ENCODE measurements around the gene CALY. TPM values are rescaled to one million over a fixed set of nuclear protein-coding genes. Genes with fewer than 3 reads are reported as not detected.
A peak's percentile ranks its signal among the peaks of the same experiment; 100 is the strongest.

The CALY gene
- polyA plus RNA-seq, 2 of the 4 experiments (the other 2 are of a cell fraction): 0.30 to 0.63 TPM

DNA sequence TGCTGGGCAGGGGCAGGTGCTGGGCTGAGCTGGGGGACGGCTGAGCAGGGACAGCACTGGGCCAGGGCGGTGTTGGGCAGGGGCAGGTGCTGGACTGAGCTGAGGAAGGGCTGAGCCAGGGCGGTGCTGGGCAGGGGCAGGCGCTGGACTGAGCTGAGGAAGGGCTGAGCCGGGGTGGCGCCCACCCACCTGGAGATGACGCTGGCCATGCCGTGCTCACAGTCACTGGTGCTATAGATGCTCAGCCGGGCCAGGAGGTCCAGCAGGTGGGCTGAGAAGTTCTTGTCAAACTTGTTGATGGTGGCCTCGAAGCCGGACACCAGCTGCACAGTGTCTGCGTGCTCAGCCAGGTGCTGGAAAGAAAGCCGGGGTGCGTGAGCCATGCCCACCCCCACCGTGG is 55.6 kb downstream of the CALY start:
- DNase-seq (ENCODE audit: low read depth in 1 of 2, low spot score in 1 of 2): no peak
- peaks cover 4% of the 10 kb centered on the region; the same call in 1 of the 3 replicates for H3K4me1 ChIP-seq
- no peak overlapping the region for H3K4me3 ChIP-seq
- WGBS (ENCODE audit: missing lambda C conversion rate): 91% methylated on average over 10 of the region's 15 CpGs
- H3K9me3 ChIP-seq: no peaks in the 10 kb centered on the region
- ATAC-seq: no peak
- no peak for TF ChIP-seq ZSCAN20 (CRISPR knock-in tag; IDR thresholded peaks at IDR 0.05)
- no peak for TF ChIP-seq RCOR1 (IDR thresholded peaks at IDR 0.05; ENCODE audit: low read depth, low read length)
- TF ChIP-seq SMC3 (IDR thresholded peaks at IDR 0.05): no peak
- TF ChIP-seq, protein P1, sequence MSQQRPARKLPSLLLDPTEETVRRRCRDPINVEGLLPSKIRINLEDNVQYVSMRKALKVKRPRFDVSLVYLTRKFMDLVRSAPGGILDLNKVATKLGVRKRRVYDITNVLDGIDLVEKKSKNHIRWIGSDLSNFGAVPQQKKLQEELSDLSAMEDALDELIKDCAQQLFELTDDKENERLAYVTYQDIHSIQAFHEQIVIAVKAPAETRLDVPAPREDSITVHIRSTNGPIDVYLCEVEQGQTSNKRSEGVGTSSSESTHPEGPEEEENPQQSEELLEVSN (IDR thresholded peaks at IDR 0.05; ENCODE audit: borderline replicate concordance, low read depth): no peak
- TF ChIP-seq ZFP36 (IDR thresholded peaks at IDR 0.05; ENCODE audit: borderline replicate concordance, partially characterized antibody): no peak
- TF ChIP-seq FOXS1 (CRISPR knock-in tag; IDR thresholded peaks at IDR 0.05): no peak
- no peak for TF ChIP-seq CBX2 (IDR thresholded peaks at IDR 0.05; ENCODE audit: borderline replicate concordance, low read depth)
- TF ChIP-seq PHF8 (IDR thresholded peaks at IDR 0.05; ENCODE audit: borderline replicate concordance, low read depth): no peak
- TF ChIP-seq, protein P2, sequence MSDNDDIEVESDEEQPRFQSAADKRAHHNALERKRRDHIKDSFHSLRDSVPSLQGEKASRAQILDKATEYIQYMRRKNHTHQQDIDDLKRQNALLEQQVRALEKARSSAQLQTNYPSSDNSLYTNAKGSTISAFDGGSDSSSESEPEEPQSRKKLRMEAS (IDR thresholded peaks at IDR 0.05): no peak
- TF ChIP-seq ZC3H11A (IDR thresholded peaks at IDR 0.05): no peak
- no peak for TF ChIP-seq ZNF302 (CRISPR knock-in tag; IDR thresholded peaks at IDR 0.05)
- H3K27ac ChIP-seq: no peak overlapping the region
- H3K4me2 ChIP-seq: no peak overlapping the region
- CTCF ChIA-PET: interaction anchor here (1.5 to 2.8 kb wide), 2 partner anchors 9 to 26 kb away, joined by 3 to 10 read pairs; no protein-coding TSS in a partner anchor
- FAIRE-seq: no peak
- POLR2A ChIA-PET: no interaction called here

- Histone ChIP-seq H3K4me1 (peaks cover 4% of the 10 kb centered on the region; the same call in 1 of the 3 replicates), H3K4me2 (no peak overlapping the region), H3K9me3 (no peaks in the 10 kb centered on the region), H3K4me3 (no peak overlapping the region), H3K27ac (no peak overlapping the region)
- no peak for FAIRE-seq
- POLR2A ChIA-PET: interaction anchor here (0.6 kb wide), 1 partner anchor 79 kb away, joined by 3 read pairs; no protein-coding TSS in a partner anchor
- 84% methylated on average over 9 of the region's 10 CpGs for WGBS (ENCODE audit: missing lambda C conversion rate)
- CTCF ChIA-PET: interaction anchor here (1.3 kb wide), 1 partner anchor 49 kb away, joined by 4 read pairs; no protein-coding TSS in a partner anchor
- ATAC-seq: peak in 1 of 2 experiments; percentile 11; a peak in 2 of 6 replicates
- DNase-seq (ENCODE audit: low read depth in 1 of 2, low spot score in 1 of 2): no peak
- TF ChIP-seq, protein P1 (IDR thresholded peaks at IDR 0.05; ENCODE audit: borderline replicate concordance, low read depth): no peak
- TF ChIP-seq ZSCAN20 (CRISPR knock-in tag; IDR thresholded peaks at IDR 0.05) (no peak), RAD21 (conservative IDR thresholded peaks at IDR 0.05 in 1 of 2, IDR thresholded peaks at IDR 0.05 in 1 of 2) (no peak), RARB (CRISPR knock-in tag; IDR thresholded peaks at IDR 0.05) (no peak)
Measured at GRCh38 chr10:133280391-133281059, 56.2 kb downstream of the CALY start.

GRCh38 chr10:133279326-133280226 is 57.1 kb downstream of the CALY start:
- WGBS (ENCODE audit: missing lambda C conversion rate): 88% methylated on average over 20 of the region's 24 CpGs

More at GRCh38 chr10:133279326-133280226, 57.1 kb downstream of the CALY start:
- Histone ChIP-seq H3K4me3 (no peak overlapping the region), H3K27ac (no peak overlapping the region), H3K4me2 (no peak overlapping the region), H3K9me3 (no peaks in the 10 kb centered on the region), H3K4me1 (peaks cover 4% of the 10 kb centered on the region; the same call in 1 of the 3 replicates)
- ChIA-PET POLR2A (interaction anchor here (0.6 kb wide), 1 partner anchor 80 kb away, joined by 3 read pairs; no protein-coding TSS in a partner anchor), CTCF (interaction anchor here (0.8 to 1.3 kb wide), 2 partner anchors 22 to 50 kb away, joined by 3 to 4 read pairs; no protein-coding TSS in a partner anchor)
- ATAC-seq (no peak), DNase-seq (ENCODE audit: low read depth in 1 of 2, low spot score in 1 of 2) (no peak), FAIRE-seq (no peak)
- TF ChIP-seq POLR2AphosphoS2 (conservative IDR thresholded peaks at IDR 0.05; ENCODE audit: low read length): no peak
- TF ChIP-seq KDM5A (IDR thresholded peaks at IDR 0.05): no peak
- no peak for TF ChIP-seq TFCP2L1 (CRISPR knock-in tag; IDR thresholded peaks at IDR 0.05)
- TF ChIP-seq CBX2 (IDR thresholded peaks at IDR 0.05; ENCODE audit: borderline replicate concordance, low read depth): no peak
- TF ChIP-seq, protein P3, sequence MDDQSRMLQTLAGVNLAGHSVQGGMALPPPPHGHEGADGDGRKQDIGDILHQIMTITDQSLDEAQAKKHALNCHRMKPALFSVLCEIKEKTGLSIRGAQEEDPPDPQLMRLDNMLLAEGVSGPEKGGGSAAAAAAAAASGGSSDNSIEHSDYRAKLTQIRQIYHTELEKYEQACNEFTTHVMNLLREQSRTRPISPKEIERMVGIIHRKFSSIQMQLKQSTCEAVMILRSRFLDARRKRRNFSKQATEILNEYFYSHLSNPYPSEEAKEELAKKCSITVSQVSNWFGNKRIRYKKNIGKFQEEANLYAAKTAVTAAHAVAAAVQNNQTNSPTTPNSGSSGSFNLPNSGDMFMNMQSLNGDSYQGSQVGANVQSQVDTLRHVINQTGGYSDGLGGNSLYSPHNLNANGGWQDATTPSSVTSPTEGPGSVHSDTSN (IDR thresholded peaks at IDR 0.05): no peak
- TF ChIP-seq ZSCAN20 (CRISPR knock-in tag; IDR thresholded peaks at IDR 0.05): no peak
- no peak for TF ChIP-seq FOSB (CRISPR knock-in tag; IDR thresholded peaks at IDR 0.05)
- TF ChIP-seq CHD2 (IDR thresholded peaks at IDR 0.05; ENCODE audit: low read length, partially characterized antibody): no peak
